ENCODE measurements around the gene ADAMTS17.
A peak's percentile ranks its signal among the peaks of the same experiment; 100 is the strongest.

ADAMTS17 gene

DNA sequence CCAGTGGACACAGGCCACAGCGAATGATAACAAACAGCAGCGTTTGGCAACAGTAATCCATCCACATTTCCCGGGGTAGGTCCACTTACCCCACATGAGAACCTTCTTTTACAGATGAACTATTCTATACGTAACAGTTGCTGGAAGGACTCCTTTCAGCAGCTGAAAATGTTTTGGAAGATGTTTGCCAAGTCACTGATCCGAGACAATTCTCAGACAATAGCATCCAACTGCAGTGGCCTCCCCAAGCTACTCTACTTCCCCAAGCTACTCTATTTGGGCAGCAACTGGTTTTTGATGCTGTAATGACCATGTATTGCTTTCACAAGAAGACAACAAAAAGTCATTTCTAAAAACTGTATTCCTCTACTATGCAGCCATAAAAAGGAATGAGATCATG lies 87.5 kb downstream of the ADAMTS17 start:
- TF ChIP-seq EZH2 (IDR thresholded peaks at IDR 0.05; ENCODE audit: borderline replicate concordance, low read depth, low read length, severe bottlenecking) = no peak
- TF ChIP-seq, protein P1, sequence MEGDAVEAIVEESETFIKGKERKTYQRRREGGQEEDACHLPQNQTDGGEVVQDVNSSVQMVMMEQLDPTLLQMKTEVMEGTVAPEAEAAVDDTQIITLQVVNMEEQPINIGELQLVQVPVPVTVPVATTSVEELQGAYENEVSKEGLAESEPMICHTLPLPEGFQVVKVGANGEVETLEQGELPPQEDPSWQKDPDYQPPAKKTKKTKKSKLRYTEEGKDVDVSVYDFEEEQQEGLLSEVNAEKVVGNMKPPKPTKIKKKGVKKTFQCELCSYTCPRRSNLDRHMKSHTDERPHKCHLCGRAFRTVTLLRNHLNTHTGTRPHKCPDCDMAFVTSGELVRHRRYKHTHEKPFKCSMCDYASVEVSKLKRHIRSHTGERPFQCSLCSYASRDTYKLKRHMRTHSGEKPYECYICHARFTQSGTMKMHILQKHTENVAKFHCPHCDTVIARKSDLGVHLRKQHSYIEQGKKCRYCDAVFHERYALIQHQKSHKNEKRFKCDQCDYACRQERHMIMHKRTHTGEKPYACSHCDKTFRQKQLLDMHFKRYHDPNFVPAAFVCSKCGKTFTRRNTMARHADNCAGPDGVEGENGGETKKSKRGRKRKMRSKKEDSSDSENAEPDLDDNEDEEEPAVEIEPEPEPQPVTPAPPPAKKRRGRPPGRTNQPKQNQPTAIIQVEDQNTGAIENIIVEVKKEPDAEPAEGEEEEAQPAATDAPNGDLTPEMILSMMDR (IDR thresholded peaks at IDR 0.05; ENCODE audit: borderline replicate concordance, extremely low read depth, low read length, poor library complexity, severe bottlenecking) = no peak
- ATAC-seq (ENCODE audit: insufficient read depth, low read depth) (no peak), DNase-seq (no peak)
- Histone ChIP-seq H3K27ac (ENCODE audit: low read length) (no peak overlapping the region), H3K79me2 (ENCODE audit: insufficient read depth, low read length) (peaks cover 23% of the 10 kb centered on the region; the same call in 1 of the 2 replicates), H3K9me3 (ENCODE audit: insufficient read depth, low read length, severe bottlenecking) (no peaks in the 10 kb centered on the region), H3K4me3 (ENCODE audit: low read depth in 1 of 2, low read length in 2 of 2) (no peak overlapping the region), H3K4me1 (ENCODE audit: insufficient read depth, low read length) (no peaks in the 10 kb centered on the region), H3K27me3 (ENCODE audit: insufficient read depth, low read length, poor library complexity) (no peaks in the 10 kb centered on the region), H2AFZ (ENCODE audit: low read depth, low read length) (no peak overlapping the region), H3K36me3 (ENCODE audit: insufficient read depth, low read length) (peaks cover 95% of the 10 kb centered on the region), H3K9ac (ENCODE audit: low read depth, low read length) (no peak overlapping the region), H4K20me1 (ENCODE audit: insufficient read depth, low read length) (no peaks in the 10 kb centered on the region), H3K4me2 (ENCODE audit: insufficient read depth, low read length) (no peak overlapping the region)

DNA sequence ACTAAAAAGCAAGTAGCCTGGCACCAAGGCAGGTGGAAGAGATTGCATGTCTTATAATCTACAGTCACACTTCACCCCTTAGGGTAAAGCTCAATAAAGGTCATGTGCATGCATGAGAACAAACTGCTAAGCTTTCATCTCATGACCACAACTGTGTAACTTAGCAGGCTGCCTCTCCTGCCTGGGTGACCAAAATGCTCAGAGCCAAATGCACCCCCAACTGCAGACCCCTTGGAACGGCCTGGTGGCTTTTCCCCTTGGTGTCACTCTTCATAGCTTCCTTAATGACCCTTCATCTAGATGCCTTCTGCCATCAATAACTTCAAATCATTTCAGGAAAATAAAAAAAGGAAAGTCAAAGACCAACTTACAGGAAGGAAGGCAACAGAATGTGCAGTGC lies 88.1 kb downstream of the ADAMTS17 start:
- Histone ChIP-seq H3K79me2 (ENCODE audit: insufficient read depth, low read length) (peaks cover 27% of the 10 kb centered on the region; the same call in 1 of the 2 replicates), H3K36me3 (ENCODE audit: insufficient read depth, low read length) (peaks cover 95% of the 10 kb centered on the region), H3K4me3 (ENCODE audit: low read depth in 1 of 2, low read length in 2 of 2) (no peak overlapping the region), H3K27me3 (ENCODE audit: insufficient read depth, low read length, poor library complexity) (no peaks in the 10 kb centered on the region), H3K4me2 (ENCODE audit: insufficient read depth, low read length) (no peak overlapping the region), H3K27ac (ENCODE audit: low read length) (peak overlapping the region; percentile 52; the same call in 1 of the 2 replicates), H2AFZ (ENCODE audit: low read depth, low read length) (no peak overlapping the region), H3K4me1 (ENCODE audit: insufficient read depth, low read length) (no peaks in the 10 kb centered on the region), H3K9me3 (ENCODE audit: insufficient read depth, low read length, severe bottlenecking) (no peaks in the 10 kb centered on the region), H4K20me1 (ENCODE audit: insufficient read depth, low read length) (no peaks in the 10 kb centered on the region), H3K9ac (ENCODE audit: low read depth, low read length) (no peak overlapping the region)
- DNase-seq = no peak
- 0 out of 3 replicates have a peak, but pooled peaks have one; percentile 40 for ATAC-seq (ENCODE audit: insufficient read depth, low read depth)
- TF ChIP-seq, protein P1 (IDR thresholded peaks at IDR 0.05; ENCODE audit: borderline replicate concordance, extremely low read depth, low read length, poor library complexity, severe bottlenecking) = no peak
- no peak for TF ChIP-seq EZH2 (IDR thresholded peaks at IDR 0.05; ENCODE audit: borderline replicate concordance, low read depth, low read length, severe bottlenecking)

DNA sequence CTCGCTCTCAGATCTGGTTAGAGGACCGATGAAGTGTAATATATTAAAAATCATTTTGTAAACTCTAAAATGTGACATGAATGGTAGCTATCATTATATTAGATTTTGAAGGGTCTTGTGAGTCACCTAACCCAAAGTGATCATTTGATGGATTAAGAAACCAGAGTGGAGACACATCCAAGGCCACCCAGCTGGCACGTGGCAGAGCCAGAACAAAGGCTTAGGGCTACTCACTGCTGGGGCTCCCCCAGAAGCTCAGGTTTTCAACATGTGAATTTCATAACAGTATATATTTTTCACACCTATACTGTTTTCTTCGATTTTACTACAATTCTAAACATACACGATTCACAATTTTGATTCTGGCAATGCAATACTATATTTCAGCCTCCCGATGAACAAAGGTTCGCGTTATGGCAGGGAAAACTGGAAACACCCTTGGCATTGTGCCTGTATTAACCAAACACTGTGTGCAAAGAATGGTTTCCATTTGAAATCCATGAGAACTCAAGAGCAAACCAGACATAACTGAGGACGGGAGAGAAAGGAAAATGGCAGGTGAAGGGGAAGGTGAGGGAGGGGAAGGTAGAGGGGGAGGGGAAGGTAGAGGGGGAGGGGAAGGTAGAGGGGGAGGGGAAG lies 88.9 kb downstream of the ADAMTS17 start:
- Histone ChIP-seq H3K79me2 (ENCODE audit: insufficient read depth, low read length) (peaks cover 34% of the 10 kb centered on the region), H3K36me3 (ENCODE audit: insufficient read depth, low read length) (peaks cover 95% of the 10 kb centered on the region), H3K9me3 (ENCODE audit: insufficient read depth, low read length, severe bottlenecking) (no peaks in the 10 kb centered on the region), H2AFZ (ENCODE audit: low read depth, low read length) (no peak overlapping the region), H3K4me3 (ENCODE audit: low read depth in 1 of 2, low read length in 2 of 2) (no peak overlapping the region), H3K4me2 (ENCODE audit: insufficient read depth, low read length) (no peak overlapping the region), H3K27ac (ENCODE audit: low read length) (no peak overlapping the region), H3K4me1 (ENCODE audit: insufficient read depth, low read length) (no peaks in the 10 kb centered on the region), H4K20me1 (ENCODE audit: insufficient read depth, low read length) (no peaks in the 10 kb centered on the region), H3K9ac (ENCODE audit: low read depth, low read length) (no peak overlapping the region), H3K27me3 (ENCODE audit: insufficient read depth, low read length, poor library complexity) (no peaks in the 10 kb centered on the region)
- ATAC-seq (ENCODE audit: insufficient read depth, low read depth) (no peak), DNase-seq (no peak)
- TF ChIP-seq EZH2 (IDR thresholded peaks at IDR 0.05; ENCODE audit: borderline replicate concordance, low read depth, low read length, severe bottlenecking) = no peak
- TF ChIP-seq, protein P1 (IDR thresholded peaks at IDR 0.05; ENCODE audit: borderline replicate concordance, extremely low read depth, low read length, poor library complexity, severe bottlenecking) = no peak
